ENCODE results near the gene SRPK2.

DNA sequence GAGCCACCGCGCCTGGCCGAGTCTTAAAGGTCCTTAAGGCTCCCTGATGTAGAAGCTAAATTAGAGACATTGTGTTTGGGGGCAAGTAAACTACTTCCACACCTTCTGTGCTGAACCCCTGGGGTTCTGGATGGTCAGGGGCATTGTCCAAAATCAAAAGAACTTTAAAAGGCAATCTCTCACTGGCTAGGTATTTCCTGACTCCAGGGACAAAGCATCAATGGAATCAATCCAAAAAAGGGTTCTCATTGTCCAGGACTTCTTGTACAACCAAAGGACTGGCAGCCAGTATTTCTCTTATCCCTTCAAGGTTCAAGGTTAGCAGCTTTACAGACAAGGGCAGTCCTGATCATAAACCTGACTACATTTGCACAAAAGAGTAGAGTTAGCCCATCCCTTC is 24.0 kb downstream of the SRPK2 start:
- TF ChIP-seq EZH2 (IDR thresholded peaks at IDR 0.05) (no peak), POLR2AphosphoS5 (IDR thresholded peaks at IDR 0.05; ENCODE audit: borderline replicate concordance, low read depth, low read length) (no peak), FOXP2 (optimal IDR thresholded peaks at IDR 0.05; ENCODE audit: control extremely low read depth, extremely low read length, insufficient read depth) (no peak)

All from SK-N-MC (cell line).